Measurements from ENCODE around the gene EPS15.
"Not testable (repeated sequence)": the region's sequence is repeated elsewhere in the genome, so short reads cannot be mapped to it uniquely, and the experiment has no call there.

EPS15 gene

GRCh38 chr1:51329443-51330325 lies 189.4 kb downstream of the EPS15 start:
- DNase-seq = no peak

GRCh38 chr1:51328926-51329325 lies 190.1 kb downstream of the EPS15 start:
- DNase-seq = no peak

GRCh38 chr1:51328279-51328678 lies 190.8 kb downstream of the EPS15 start:
- no peak for DNase-seq

- DNase-seq = no peak
These were observed 191.7 kb downstream of the EPS15 start for GRCh38 chr1:51327386-51327785.

- no peak for DNase-seq
These were observed 192.2 kb downstream of the EPS15 start for GRCh38 chr1:51326839-51327238.

- no peak for DNase-seq
These were observed 192.9 kb downstream of the EPS15 start for GRCh38 chr1:51325878-51326755.

GRCh38 chr1:51325391-51325790 lies 193.7 kb downstream of the EPS15 start:
- no peak for DNase-seq

GRCh38 chr1:51325011-51325385 lies 194.1 kb downstream of the EPS15 start:
- not testable (repeated sequence) for DNase-seq

GRCh38 chr1:51324251-51325010 lies 194.6 kb downstream of the EPS15 start:
- DNase-seq = no peak

- no peak for DNase-seq
These were observed 195.3 kb downstream of the EPS15 start for GRCh38 chr1:51323778-51324177.

GRCh38 chr1:51322417-51323101 lies 196.5 kb downstream of the EPS15 start:
- DNase-seq = no peak

GRCh38 chr1:51321924-51322280 lies 197.2 kb downstream of the EPS15 start:
- no peak for DNase-seq

GRCh38 chr1:51320967-51321923 lies 197.8 kb downstream of the EPS15 start:
- DNase-seq = no peak

- DNase-seq = no peak
These were observed 201.3 kb downstream of the EPS15 start for GRCh38 chr1:51317798-51318197.

GRCh38 chr1:51316846-51317120 lies 202.3 kb downstream of the EPS15 start:
- no peak for DNase-seq

- no peak for DNase-seq
These were observed 202.8 kb downstream of the EPS15 start for GRCh38 chr1:51316113-51316845.

- DNase-seq = no peak
These were observed 204.1 kb downstream of the EPS15 start for GRCh38 chr1:51314974-51315373.

- no peak for DNase-seq
These were observed 204.9 kb downstream of the EPS15 start for GRCh38 chr1:51313961-51314777.

- no peak for DNase-seq
These were observed 205.7 kb downstream of the EPS15 start for GRCh38 chr1:51313268-51313852.

GRCh38 chr1:51312718-51313117 lies 206.3 kb downstream of the EPS15 start:
- no peak for DNase-seq

Measured in CD4-positive, alpha-beta T cell treated with Interleukin-6 for 4 hours (primary cell).